Sigmoid colon (tissue), 4 donors: ENCODE data around the gene PUM1.

ENCODE experiments used
- POLR2AphosphoS5 ChIP-seq, 4 donors: sonication (generic); formaldehyde crosslinking; IDR thresholded peaks; one replicate each; pipeline ENCODE4 v1.6.1; 2017; ENCODE audit warnings: antibody characterized with exemption in 4 of 4
- TF ChIP-seq, protein P1 (sequence below), 4 experiments: fragments of 450-650 bp in 3 of 4; fragments of 200-600 bp in 1 of 4; IDR thresholded peaks; one replicate each; pipeline ENCODE4 v1.5.1; 2016 to 2019; ENCODE audit warnings: antibody characterized with exemption in 4 of 4, mild to moderate bottlenecking in 3 of 4, moderate library complexity in 2 of 4

DNA sequence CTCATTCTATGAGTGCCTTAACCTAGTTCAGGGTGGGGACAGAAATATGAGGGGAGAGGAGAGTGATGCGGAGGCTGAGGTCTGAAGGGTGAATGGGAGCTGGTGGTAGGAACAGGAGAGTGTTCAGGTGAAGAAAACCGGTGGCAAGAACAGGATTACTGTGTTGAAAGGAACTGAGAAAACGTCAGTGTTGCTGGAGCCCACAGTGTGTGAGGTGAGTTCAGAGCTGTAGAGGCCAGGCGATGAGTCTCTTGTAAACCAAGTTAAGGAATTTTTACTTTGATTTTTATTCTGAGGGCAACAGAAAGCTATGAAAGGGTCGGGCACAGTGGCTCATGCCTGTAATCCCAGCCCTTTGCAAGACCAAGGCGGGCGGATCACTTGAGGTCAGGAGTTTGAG lies 45.3 kb upstream of the PUM1 start:
- TF ChIP-seq, protein P1, sequence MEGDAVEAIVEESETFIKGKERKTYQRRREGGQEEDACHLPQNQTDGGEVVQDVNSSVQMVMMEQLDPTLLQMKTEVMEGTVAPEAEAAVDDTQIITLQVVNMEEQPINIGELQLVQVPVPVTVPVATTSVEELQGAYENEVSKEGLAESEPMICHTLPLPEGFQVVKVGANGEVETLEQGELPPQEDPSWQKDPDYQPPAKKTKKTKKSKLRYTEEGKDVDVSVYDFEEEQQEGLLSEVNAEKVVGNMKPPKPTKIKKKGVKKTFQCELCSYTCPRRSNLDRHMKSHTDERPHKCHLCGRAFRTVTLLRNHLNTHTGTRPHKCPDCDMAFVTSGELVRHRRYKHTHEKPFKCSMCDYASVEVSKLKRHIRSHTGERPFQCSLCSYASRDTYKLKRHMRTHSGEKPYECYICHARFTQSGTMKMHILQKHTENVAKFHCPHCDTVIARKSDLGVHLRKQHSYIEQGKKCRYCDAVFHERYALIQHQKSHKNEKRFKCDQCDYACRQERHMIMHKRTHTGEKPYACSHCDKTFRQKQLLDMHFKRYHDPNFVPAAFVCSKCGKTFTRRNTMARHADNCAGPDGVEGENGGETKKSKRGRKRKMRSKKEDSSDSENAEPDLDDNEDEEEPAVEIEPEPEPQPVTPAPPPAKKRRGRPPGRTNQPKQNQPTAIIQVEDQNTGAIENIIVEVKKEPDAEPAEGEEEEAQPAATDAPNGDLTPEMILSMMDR (IDR thresholded peaks at IDR 0.05), result no peak
- TF ChIP-seq POLR2AphosphoS5 (IDR thresholded peaks at IDR 0.05), result no peak
